ENCODE measurements around the gene BRF1. TPM values are rescaled to one million over a fixed set of nuclear protein-coding genes. Genes with fewer than 3 reads are reported as not detected.

Gene BRF1
- total and polyA plus RNA-seq, 2 of the 8 experiments (the other 6 are each of a cell fraction or from before 2014, with no cell fraction given): 7.7 to 18.3 TPM

DNA sequence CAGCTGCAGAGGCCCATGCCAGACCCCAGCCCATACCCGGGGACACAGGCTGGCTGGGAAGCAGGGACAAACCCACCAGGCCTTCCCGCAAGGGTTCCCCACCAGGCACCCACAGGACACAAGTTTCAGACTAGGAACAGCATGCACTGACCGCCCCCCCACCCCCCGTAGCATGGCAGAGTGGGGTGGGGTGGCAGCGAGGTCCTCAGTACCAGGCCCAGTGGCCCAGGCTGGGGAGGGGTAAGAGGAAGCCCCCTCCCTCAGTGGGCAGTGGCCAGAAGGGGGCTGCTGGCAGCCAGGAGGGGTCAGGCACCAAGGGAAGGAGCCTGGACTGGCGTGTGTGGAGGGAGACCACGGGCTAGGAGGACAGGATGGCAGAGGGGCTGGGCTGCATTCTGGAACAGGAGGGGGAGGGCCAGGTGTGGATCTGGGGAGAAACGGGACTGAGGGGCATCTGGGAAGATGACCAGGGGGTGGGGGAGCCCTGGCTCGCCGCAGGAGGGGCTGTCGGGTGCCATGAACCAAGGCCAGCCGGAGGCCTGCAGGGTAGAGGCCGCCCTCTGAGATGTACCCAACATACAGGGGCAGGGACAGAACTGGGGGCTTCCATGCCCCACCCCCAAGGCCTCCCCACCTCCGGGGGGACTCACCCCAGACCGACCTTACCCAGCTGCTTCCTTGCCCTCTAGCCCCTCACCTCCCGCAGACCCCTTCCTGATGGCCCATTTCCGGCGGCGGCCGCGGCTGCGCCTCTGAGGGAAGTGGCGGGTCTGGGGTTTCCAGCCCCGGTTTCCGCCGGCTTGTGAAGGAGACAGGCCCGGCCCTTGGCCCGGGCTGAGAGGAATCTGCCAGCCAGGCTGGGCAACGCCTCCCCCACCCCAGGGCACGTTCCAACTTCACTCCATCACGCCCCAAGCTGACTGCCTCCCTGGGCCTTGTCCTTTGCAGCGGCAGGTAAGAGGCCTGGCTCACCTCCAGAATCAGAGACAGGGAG lies 126.6 kb downstream of the BRF1 start:
- no peak overlapping the region for H2AFZ ChIP-seq (ENCODE audit: low read length)
- no peak overlapping the region for H3K23ac ChIP-seq (ENCODE audit: insufficient read length)
- no peak for DNase-seq (ENCODE audit: low read depth in 1 of 2, low spot score in 2 of 2)
- H3K79me2 ChIP-seq (ENCODE audit: control insufficient read depth in 1 of 2, insufficient read depth in 2 of 2, low read length in 2 of 2): no peaks in the 10 kb centered on the region
- no peak overlapping the region for H2BK5ac ChIP-seq (ENCODE audit: low read depth, low read length)
- no peak overlapping the region for H3K4me2 ChIP-seq (ENCODE audit: insufficient read depth in 1 of 2, low read depth in 2 of 2, low read length in 2 of 2)
- no peak overlapping the region for H3K4me3 ChIP-seq (ENCODE audit: extremely low read depth in 1 of 4, insufficient read depth in 2 of 4, low read depth in 3 of 4, low read length in 4 of 4)
- peaks cover 0 to 3% (median 2%) of the 10 kb centered on the region in 4 experiments; a peak in 4 of 7 replicates for H3K4me1 ChIP-seq (replicated peaks in 1 of 4; ENCODE audit: control insufficient read depth in 3 of 4, insufficient read depth in 4 of 4, low read length in 3 of 4)
- H3K9me3 ChIP-seq (ENCODE audit: insufficient read depth in 2 of 2, low read depth in 1 of 2, low read length in 1 of 2): no peaks in the 10 kb centered on the region
- WGBS, 2 experiments (ENCODE audit: extremely low coverage in 1 of 2, insufficient coverage in 1 of 2, insufficient read length in 1 of 2, insufficient replicate concordance in 2 of 2, low coverage in 1 of 2, low lambda C conversion rate in 2 of 2, missing lambda C conversion rate in 1 of 2): 89% methylated on average over 23 of the region's 32 CpGs; no CpG with 5 or more reads in 1 of the 2 experiments
- no peaks in the 10 kb centered on the region for H3K23me2 ChIP-seq (ENCODE audit: low read depth, low read length)
- H2BK15ac ChIP-seq (ENCODE audit: low read length): no peak overlapping the region
- H3K27ac ChIP-seq (ENCODE audit: low read depth, low read length): no peak overlapping the region
- FAIRE-seq: no peak
- peaks cover 2 to 13% of the 10 kb centered on the region in 2 experiments for H4K20me1 ChIP-seq (replicated peaks in 1 of 2; ENCODE audit: control insufficient read depth in 1 of 2, insufficient read depth in 2 of 2, low read length in 2 of 2)
- no peaks in the 10 kb centered on the region for H3K36me3 ChIP-seq (ENCODE audit: control insufficient read depth in 2 of 4, insufficient read depth in 4 of 4, low read length in 3 of 4)
- H3K56ac ChIP-seq (replicated peaks; ENCODE audit: insufficient read length, low read depth, low read length): no peak overlapping the region
- no peak overlapping the region for H3K4ac ChIP-seq (replicated peaks; ENCODE audit: insufficient read length, low read depth, low read length)
- H4K91ac ChIP-seq (replicated peaks; ENCODE audit: insufficient read length, low read length): no peak overlapping the region
- no peak overlapping the region for H2BK12ac ChIP-seq (ENCODE audit: low read depth, low read length)
- H3K18ac ChIP-seq (ENCODE audit: extremely low read depth, low read length): no peak overlapping the region
- no peak overlapping the region for H4K8ac ChIP-seq (ENCODE audit: extremely low read depth, insufficient read depth, low read length)
- H3K14ac ChIP-seq (ENCODE audit: insufficient read length): no peak overlapping the region
- H2BK20ac ChIP-seq (ENCODE audit: low read length): no peak overlapping the region
- no peak overlapping the region for H4K5ac ChIP-seq (ENCODE audit: insufficient read length, low read depth, low read length)
- no peaks in the 10 kb centered on the region; the same call in 1 of the 2 replicates for H3K79me1 ChIP-seq (ENCODE audit: low read depth, low read length)
- H3K9ac ChIP-seq (replicated peaks in 1 of 4; ENCODE audit: extremely low read depth in 1 of 4, low read depth in 3 of 4, low read length in 3 of 4): no peak overlapping the region
- no peak overlapping the region for H2BK120ac ChIP-seq (replicated peaks; ENCODE audit: low read depth, low read length)
- ChIA-PET POLR2A (ENCODE audit: partially characterized antibody) (interaction anchor here (0.7 kb wide), 1 partner anchor 10 kb away, joined by 4 read pairs; no protein-coding TSS in a partner anchor), CTCF (ENCODE audit: partially characterized antibody) (interaction anchor here (1.2 to 5.2 kb wide), 2 partner anchors 25 to 308 kb away, joined by 3 to 36 read pairs; no protein-coding TSS in a partner anchor)
- H3K27me3 ChIP-seq (replicated peaks in 1 of 4; ENCODE audit: control insufficient read depth in 3 of 4, extremely low read depth in 1 of 4, insufficient read depth in 3 of 4, low read length in 3 of 4): peaks cover 0 to 8% (median 4%) of the 10 kb centered on the region in 4 experiments; a peak in 3 of 7 replicates
- no peak overlapping the region for H2AK5ac ChIP-seq (ENCODE audit: low read depth, low read length)
- TF ChIP-seq RNF2 (IDR thresholded peaks at IDR 0.05; ENCODE audit: borderline replicate concordance, low read depth, low read length, missing control alignments, poor library complexity, severe bottlenecking) (no peak), USF2 (IDR thresholded peaks at IDR 0.05; ENCODE audit: low read length) (no peak), CREB1 (IDR thresholded peaks at IDR 0.05) (no peak), CEBPB (IDR thresholded peaks at IDR 0.05; ENCODE audit: low read depth, low read length) (no peak), SP4 (IDR thresholded peaks at IDR 0.05; ENCODE audit: low read length) (no peak), JUND (IDR thresholded peaks at IDR 0.05; ENCODE audit: low read length) (no peak), EGR1 (IDR thresholded peaks at IDR 0.05; ENCODE audit: borderline replicate concordance, low read depth, low read length) (no peak), KDM4A (IDR thresholded peaks at IDR 0.05; ENCODE audit: low read depth, low read length, severe bottlenecking) (no peak), SUZ12 (IDR thresholded peaks at IDR 0.05; ENCODE audit: low read length) (no peak), MAFK (IDR thresholded peaks at IDR 0.05; ENCODE audit: low read depth, low read length) (no peak), SP1 (IDR thresholded peaks at IDR 0.05; ENCODE audit: low read depth, low read length) (no peak)
